A673 (cell line): Measurements from ENCODE around the gene PEX11G. TPM values are rescaled to one million over a fixed set of nuclear protein-coding genes. Genes with fewer than 3 reads are reported as not detected.
A peak's percentile ranks its signal among the peaks of the same experiment; 100 is the strongest.

Source experiments
- BruUV-seq: library from RNA; stranded (reverse); fragments of 400-500 nt; replicated peaks from 2 replicates; lab custom pipeline; 2021; lab: Mats Ljungman, UMichigan
- CTCF ChIA-PET: fragments of 300-600 bp; sonication (Branson Sonifier 250); formaldehyde crosslinking; loops from one replicate; lab custom pipeline; 2022; ENCODE audit warnings: antibody characterized with exemption; lab: Charles Lee
- POLR2A ChIA-PET: fragments of 300-600 bp; sonication (Branson Sonifier 250); formaldehyde crosslinking; loops from one replicate; lab custom pipeline; 2022; ENCODE audit warnings: antibody characterized with exemption; ENCODE audit not compliant: low non-redundant PET; lab: Charles Lee
- DNase-seq: peaks from one replicate; pipeline ENCODE4 v3.0.0-alpha.2; 2015; ENCODE audit warnings: low spot score
- H3K27ac ChIP-seq: fragments of 200-600 bp; sonication (generic); 2 replicates; pipeline ENCODE4 v1.5.1; 2016; ENCODE audit warnings: mixed run types, low read depth, mild to moderate bottlenecking, mixed read lengths, antibody characterized with exemption, low read length; ENCODE audit not compliant: poor library complexity, severe bottlenecking
- H3K27me3 ChIP-seq: fragments of 200-600 bp; sonication (generic); replicated peaks from 2 replicates; pipeline ENCODE4 v1.6.1; 2017; ENCODE audit warnings: mixed run types, low read depth, mild to moderate bottlenecking, mixed read lengths, antibody characterized with exemption, low read length; ENCODE audit not compliant: insufficient read depth, poor library complexity
- H3K36me3 ChIP-seq: fragments of 200-600 bp; sonication (generic); 2 replicates; pipeline ENCODE4 v1.6.1; 2016; ENCODE audit warnings: mixed run types, mild to moderate bottlenecking, mixed read lengths, antibody characterized with exemption, low read length; ENCODE audit not compliant: insufficient read depth, poor library complexity, severe bottlenecking
- H3K4me1 ChIP-seq: fragments of 200-600 bp; sonication (generic); 2 replicates; pipeline ENCODE4 v1.6.1; 2017; ENCODE audit warnings: mixed run types, mild to moderate bottlenecking, mixed read lengths, antibody characterized with exemption, low read length; ENCODE audit not compliant: insufficient read depth, poor library complexity, severe bottlenecking
- H3K4me3 ChIP-seq: fragments of 200-600 bp; sonication (generic); 2 replicates; pipeline ENCODE4 v1.5.1; 2016; ENCODE audit warnings: low read depth, mixed run types, mild to moderate bottlenecking, mixed read lengths, low read length; ENCODE audit not compliant: poor library complexity, severe bottlenecking
- H3K9me3 ChIP-seq: fragments of 200-600 bp; sonication (generic); 2 replicates; pipeline ENCODE4 v1.6.1; 2016; ENCODE audit warnings: mixed run types, low read depth, mild to moderate bottlenecking, mixed read lengths, antibody characterized with exemption, low read length; ENCODE audit not compliant: poor library complexity, severe bottlenecking
- EZH2 ChIP-seq: fragments of 200-600 bp; sonication (generic); IDR thresholded peaks from 2 replicates; pipeline ENCODE4 v1.6.1; 2017; ENCODE audit warnings: borderline replicate concordance, low read depth, mild to moderate bottlenecking, mixed read lengths, antibody characterized with exemption, low read length; ENCODE audit not compliant: poor library complexity, severe bottlenecking
- intact Hi-C: fragments of 100-400 bp; cut with micrococcal nuclease; formaldehyde crosslinking; loops from one replicate; pipeline ENCODE4 v1.10.0; 2022; ENCODE audit not compliant: unreplicated experiment
- total RNA-seq: library from RNA; stranded (reverse); gene quantifications from 2 replicates; pipeline ENCODE4 v1.2.3, GENCODE V29; 2021
- TF ChIP-seq, protein P1 (sequence below): fragments of 300-800, 200-600 bp; sonication (generic); conservative IDR thresholded peaks from 2 replicates; pipeline ENCODE4 v1.5.1; 2017; ENCODE audit warnings: low read depth, mild to moderate bottlenecking, antibody characterized with exemption, low read length, moderate library complexity, mixed read lengths

PEX11G gene
- total RNA-seq, 1 experiment from 2014 or later = 1.1 TPM

- DNase-seq = no peak
- H3K4me3 ChIP-seq = no peak overlapping the region
- ChIA-PET POLR2A (no interaction called here), CTCF (no interaction called here)
- H3K36me3 ChIP-seq = no peaks in the 10 kb centered on the region
- no peaks in the 10 kb centered on the region for H3K9me3 ChIP-seq
- no peaks in the 10 kb centered on the region for H3K4me1 ChIP-seq
- no peak for TF ChIP-seq EZH2
- TF ChIP-seq, protein P1, sequence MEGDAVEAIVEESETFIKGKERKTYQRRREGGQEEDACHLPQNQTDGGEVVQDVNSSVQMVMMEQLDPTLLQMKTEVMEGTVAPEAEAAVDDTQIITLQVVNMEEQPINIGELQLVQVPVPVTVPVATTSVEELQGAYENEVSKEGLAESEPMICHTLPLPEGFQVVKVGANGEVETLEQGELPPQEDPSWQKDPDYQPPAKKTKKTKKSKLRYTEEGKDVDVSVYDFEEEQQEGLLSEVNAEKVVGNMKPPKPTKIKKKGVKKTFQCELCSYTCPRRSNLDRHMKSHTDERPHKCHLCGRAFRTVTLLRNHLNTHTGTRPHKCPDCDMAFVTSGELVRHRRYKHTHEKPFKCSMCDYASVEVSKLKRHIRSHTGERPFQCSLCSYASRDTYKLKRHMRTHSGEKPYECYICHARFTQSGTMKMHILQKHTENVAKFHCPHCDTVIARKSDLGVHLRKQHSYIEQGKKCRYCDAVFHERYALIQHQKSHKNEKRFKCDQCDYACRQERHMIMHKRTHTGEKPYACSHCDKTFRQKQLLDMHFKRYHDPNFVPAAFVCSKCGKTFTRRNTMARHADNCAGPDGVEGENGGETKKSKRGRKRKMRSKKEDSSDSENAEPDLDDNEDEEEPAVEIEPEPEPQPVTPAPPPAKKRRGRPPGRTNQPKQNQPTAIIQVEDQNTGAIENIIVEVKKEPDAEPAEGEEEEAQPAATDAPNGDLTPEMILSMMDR = no peak
- no TSS peak for BruUV-seq
- H3K27me3 ChIP-seq = no peaks in the 10 kb centered on the region
- intact Hi-C loops = no loop called here
- no peak overlapping the region for H3K27ac ChIP-seq
Measured at GRCh38 chr19:7476241-7476640, 12.6 kb downstream of the PEX11G start.

DNA sequence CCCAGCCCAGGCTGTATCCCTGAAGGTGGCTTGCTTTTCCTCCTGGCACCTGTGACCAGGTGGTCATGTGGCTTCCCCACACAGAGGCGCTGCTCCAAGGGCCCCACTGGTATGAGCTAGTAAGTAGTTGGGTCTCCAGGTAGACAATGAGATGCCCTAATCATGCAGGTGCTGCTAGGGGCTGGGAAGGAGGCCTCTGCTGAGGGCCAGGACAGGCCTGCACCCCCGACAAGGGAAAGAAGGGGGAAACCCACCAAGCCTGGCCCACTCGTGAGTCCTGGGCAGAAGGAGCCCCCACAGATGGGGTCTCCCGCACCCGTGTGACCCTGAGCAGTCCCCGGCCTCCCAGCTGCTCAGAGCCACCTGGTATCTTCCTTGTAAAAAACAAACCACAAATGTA, 13.2 kb downstream of the PEX11G start:
- POLR2A ChIA-PET = no interaction called here

GRCh38 chr19:7471696-7472615, 16.9 kb downstream of the PEX11G start:
- intact Hi-C loops = no loop called here
- Histone ChIP-seq H3K4me3 (no peak overlapping the region), H3K27ac (no peak overlapping the region), H3K4me1 (no peaks in the 10 kb centered on the region), H3K27me3 (no peaks in the 10 kb centered on the region), H3K36me3 (peaks cover 2% of the 10 kb centered on the region), H3K9me3 (no peaks in the 10 kb centered on the region)
- TF ChIP-seq EZH2 = no peak
- TF ChIP-seq, protein P1 = no peak
- no peak for DNase-seq
- CTCF ChIA-PET = no interaction called here
- POLR2A ChIA-PET = no interaction called here
- BruUV-seq = TSS peak; percentile 65

More for the DNA sequence above, 13.2 kb downstream of the PEX11G start:
- DNase-seq = no peak
- H3K27ac ChIP-seq = no peak overlapping the region
- H3K4me1 ChIP-seq = no peaks in the 10 kb centered on the region
- BruUV-seq = no TSS peak
- TF ChIP-seq EZH2 = no peak
- TF ChIP-seq, protein P1 = no peak
- no peak overlapping the region for H3K4me3 ChIP-seq
- intact Hi-C loops = no loop called here
- no peaks in the 10 kb centered on the region for H3K9me3 ChIP-seq
- H3K36me3 ChIP-seq = no peaks in the 10 kb centered on the region
- CTCF ChIA-PET = no interaction called here
- H3K27me3 ChIP-seq = no peaks in the 10 kb centered on the region
